ENCODE measurements around the gene RAD54L. TPM values are rescaled to one million over a fixed set of nuclear protein-coding genes. Genes with fewer than 3 reads are reported as not detected.
"Not testable (repeated sequence)": the region's sequence is repeated elsewhere in the genome, so short reads cannot be mapped to it uniquely, and the experiment has no call there.

Gene RAD54L
- polyA plus RNA-seq (2013, experiment 1 of 2; ENCODE audit: insufficient read length), result 6.8 TPM
- 7.9 TPM for polyA plus RNA-seq (2013, experiment 2 of 2; ENCODE audit: insufficient read length)

GRCh38 chr1:46247436-46248121 lies at the start of gene RAD54L:
RAD54L (plus strand) TSS chr1:46247763; CDS start chr1:46248406, 643 bp downstream.
- peak; percentile 99 for DNase-seq

GRCh38 chr1:46197964-46198811 lies 49.4 kb upstream of the RAD54L start, which contains the start of gene POMGNT1:
POMGNT1 (minus strand) TSS chr1:46198434; CDS start chr1:46197821, 613 bp downstream.
- peak; percentile 71 for DNase-seq

GRCh38 chr1:46199233-46199749 lies 48.3 kb upstream of the RAD54L start:
- no peak for DNase-seq

GRCh38 chr1:46203738-46204405 lies 43.7 kb upstream of the RAD54L start:
- DNase-seq, result no peak

- DNase-seq, result no peak
Measured at GRCh38 chr1:46204406-46204742, 43.2 kb upstream of the RAD54L start.

- no peak for DNase-seq
Measured at GRCh38 chr1:46205141-46205540, 42.4 kb upstream of the RAD54L start.

GRCh38 chr1:46205791-46206190 lies 41.8 kb upstream of the RAD54L start:
- no peak for DNase-seq

GRCh38 chr1:46206399-46206798 lies 41.2 kb upstream of the RAD54L start:
- DNase-seq, result no peak

- DNase-seq, result no peak
Measured at GRCh38 chr1:46210561-46210960, 37.0 kb upstream of the RAD54L start.

DNA sequence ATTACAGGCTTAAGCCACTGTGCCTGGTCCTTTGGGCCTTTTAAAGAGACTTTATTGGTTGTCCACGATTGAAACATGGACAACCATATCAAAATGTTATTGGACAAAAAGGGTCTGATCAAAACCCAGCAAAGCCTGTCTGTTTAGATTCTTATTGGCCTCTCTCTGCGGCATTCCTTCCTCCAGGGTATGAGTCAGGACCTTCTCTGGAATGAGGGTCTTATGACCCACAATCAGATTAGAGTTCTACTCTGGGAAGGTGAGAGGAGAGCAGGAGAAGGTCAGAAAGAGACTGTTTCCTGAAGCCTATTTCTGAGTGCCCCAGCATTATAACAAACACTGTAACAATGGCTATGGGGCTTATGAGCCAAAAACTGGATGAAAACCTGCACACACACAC lies 36.5 kb upstream of the RAD54L start:
- no peak for DNase-seq

DNA sequence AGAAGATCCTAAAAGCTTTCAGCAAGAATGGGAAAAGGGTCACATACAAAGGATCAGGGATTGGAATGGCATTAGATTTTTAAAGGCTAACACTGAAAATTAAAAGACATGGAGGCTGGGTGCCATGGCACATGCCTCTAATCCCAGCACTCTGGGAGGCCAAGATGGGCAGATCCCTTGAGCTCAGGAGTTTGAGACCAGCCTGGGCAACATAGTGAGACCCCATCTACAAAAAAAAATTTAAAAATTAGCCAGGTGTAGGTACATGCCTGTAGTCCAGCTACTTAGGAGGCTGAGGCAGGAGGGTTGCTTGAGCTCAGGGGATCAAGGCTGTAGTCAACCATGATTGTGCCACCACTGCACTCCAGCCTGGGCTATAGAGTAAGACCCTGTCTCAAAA lies 32.1 kb upstream of the RAD54L start:
- no peak for DNase-seq

GRCh38 chr1:46218443-46218842 lies 29.1 kb upstream of the RAD54L start:
- no peak for DNase-seq

- DNase-seq, result no peak
Measured at GRCh38 chr1:46219551-46220520, 27.7 kb upstream of the RAD54L start.

DNA sequence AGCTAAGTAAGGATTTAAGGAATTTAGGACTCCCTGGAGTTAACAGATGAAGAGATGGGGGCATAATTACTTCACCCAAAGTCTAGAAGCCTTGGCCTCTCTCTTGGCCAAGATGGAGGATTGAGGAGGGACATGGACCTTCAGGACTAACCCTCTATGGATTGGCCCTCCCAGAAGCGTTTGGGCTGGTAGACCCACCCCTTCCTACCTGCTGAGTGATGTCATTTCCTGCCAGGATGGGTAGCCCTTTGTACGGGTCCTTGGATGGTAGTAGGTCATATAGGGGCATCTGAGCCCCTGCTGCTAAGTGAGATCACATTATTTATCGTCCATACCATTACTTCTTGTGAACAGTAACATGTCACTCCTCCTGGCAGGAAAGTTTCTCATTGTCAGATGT lies 26.8 kb upstream of the RAD54L start:
- DNase-seq, result no peak

- DNase-seq, result no peak
Measured at GRCh38 chr1:46221749-46222148, 25.8 kb upstream of the RAD54L start.

- not testable (repeated sequence) for DNase-seq
Measured at GRCh38 chr1:46223055-46223454, 24.5 kb upstream of the RAD54L start.

GRCh38 chr1:46223472-46223943 lies 24.1 kb upstream of the RAD54L start:
- peak; percentile 83 for DNase-seq

DNA sequence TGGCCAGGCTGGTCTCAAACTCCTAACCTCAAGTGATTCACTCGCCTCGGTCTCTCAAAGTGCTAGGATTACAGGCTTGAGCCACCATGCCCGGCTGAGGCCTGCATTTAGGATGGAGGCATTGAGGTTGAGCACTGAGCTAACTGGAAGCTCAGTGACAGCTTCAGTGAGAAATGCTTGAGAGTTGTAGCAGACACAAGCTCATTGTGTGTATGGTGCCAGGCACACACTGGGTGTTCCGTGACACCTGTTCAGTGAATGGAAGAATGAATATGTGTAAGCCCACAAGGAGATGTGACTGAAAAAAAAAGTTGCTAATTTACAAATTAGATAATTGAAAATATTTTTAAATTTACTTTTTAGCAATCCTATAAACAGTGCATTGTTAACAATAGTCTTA lies 22.6 kb upstream of the RAD54L start:
- no peak for DNase-seq

GRCh38 chr1:46231231-46231630 lies 16.3 kb upstream of the RAD54L start:
- not testable (repeated sequence) for DNase-seq

DNA sequence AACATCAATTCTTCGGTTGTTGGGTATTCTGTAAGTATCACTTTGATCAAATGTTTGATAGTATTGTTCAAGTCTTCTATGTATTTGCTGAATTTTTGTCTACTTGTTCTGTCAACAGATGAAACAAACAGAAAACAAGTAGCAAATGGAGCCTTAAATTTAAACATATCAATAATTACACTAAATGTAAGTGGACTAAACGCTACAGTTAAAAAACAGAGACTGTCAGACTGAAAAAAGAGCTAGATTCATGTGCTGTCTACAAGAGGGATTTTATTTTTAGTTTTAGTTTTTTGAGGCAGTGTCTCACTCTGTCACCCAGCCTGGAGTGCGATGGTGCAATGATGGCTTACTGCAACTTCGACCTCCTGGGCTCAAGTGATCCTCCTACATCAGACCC lies 10.7 kb upstream of the RAD54L start:
- DNase-seq, result no peak

GRCh38 chr1:46238865-46239264 lies 8.7 kb upstream of the RAD54L start:
- DNase-seq, result peak; percentile 63

GRCh38 chr1:46241733-46242132 lies 5.8 kb upstream of the RAD54L start:
- not testable (repeated sequence) for DNase-seq
